HG03342 (cell line): ENCODE measurements around the gene TCTN3.
"Not testable (repeated sequence)": the region's sequence is repeated elsewhere in the genome, so short reads cannot be mapped to it uniquely, and the experiment has no call there.

Experiments used
- ATAC-seq: cut with Tn5 transposase; IDR thresholded peaks from one replicate; pipeline ENCODE4 v1.9.1; 2021; ENCODE audit warnings: mild to moderate bottlenecking, moderate library complexity; ENCODE audit not compliant: unreplicated experiment

Gene TCTN3

DNA sequence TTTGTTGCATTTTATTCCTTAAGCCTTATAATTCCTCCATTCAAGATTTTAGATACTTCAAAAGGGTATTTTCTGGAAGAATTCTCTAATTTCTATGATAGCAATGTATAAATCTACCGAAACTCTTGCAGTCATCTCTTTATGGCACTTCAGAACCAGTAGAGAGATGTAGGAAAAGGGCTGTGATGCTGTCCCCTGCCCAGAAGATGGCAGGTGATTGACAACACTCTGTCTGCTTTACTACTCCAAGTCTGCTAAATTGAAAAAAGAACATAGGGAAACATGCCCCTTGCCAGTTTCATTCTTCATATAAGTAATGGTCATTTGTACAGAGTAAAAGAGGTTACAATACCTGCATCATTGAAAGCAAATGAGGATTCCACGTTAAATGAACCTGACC lies 5.1 kb downstream of the TCTN3 start:
- ATAC-seq, result no peak

DNA sequence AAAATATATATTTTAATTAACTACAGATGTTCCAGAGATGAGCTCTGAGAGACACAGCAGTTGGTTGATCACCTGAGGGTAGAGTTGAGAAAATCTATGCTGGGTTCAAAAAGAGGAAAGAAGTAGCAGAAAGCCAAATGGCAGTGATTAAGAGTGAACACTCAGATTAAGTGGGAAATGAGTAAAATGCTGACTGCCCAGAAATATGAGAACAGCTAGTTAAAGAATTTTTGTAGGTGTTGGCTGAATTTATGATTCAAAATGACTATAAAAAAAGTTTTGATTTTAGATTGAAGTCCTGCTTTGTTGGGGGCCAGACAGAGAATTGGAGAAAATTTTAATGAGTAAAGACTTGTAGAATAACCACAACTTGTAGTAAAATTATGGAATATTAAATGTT lies 9.8 kb downstream of the TCTN3 start:
- ATAC-seq, result no peak

GRCh38 chr10:95675403-95676116 lies 18.2 kb downstream of the TCTN3 start:
- no peak for ATAC-seq

DNA sequence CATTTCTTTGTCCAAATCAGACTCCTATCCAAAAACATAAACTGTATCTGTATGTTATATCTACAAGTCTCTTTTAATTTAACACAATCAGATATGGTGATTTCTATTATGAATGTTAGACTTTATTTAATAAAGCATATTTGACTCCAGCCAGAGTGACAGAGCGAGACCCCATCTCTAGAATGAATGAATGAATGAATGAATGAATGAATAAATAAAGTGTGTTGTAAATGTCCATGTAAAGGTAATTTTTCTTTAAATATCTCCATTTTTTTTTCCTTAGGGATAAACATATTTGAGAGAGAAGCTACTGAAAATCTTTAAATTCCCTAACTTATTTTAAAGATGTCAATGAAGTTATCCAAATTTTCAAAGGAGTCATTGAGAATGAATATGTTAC lies 19.1 kb downstream of the TCTN3 start:
- ATAC-seq, result no peak

GRCh38 chr10:95672641-95673040 lies 21.1 kb downstream of the TCTN3 start:
- not testable (repeated sequence) for ATAC-seq

DNA sequence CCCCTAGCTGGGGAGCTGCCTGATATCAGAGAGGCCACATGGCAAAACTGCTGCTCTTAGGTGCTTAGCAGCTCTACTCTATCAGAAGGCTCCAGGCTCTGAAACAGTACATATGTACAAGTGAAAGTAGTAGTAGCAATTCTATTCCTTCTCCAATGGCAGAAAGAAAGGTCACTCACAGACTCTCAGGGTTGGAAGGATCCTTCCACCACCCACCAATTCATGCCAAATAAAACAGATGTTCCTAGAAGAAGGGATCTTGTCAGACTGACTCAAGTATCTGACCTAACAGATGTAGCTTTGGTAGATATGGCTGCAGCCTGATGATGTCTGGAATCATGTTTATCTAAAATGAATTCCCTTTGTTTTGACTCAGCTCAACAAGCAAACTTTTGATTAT lies 29.2 kb downstream of the TCTN3 start:
- ATAC-seq, result no peak

- ATAC-seq, result no peak
Observed at GRCh38 chr10:95663496-95663895, 30.2 kb downstream of the TCTN3 start.

GRCh38 chr10:95661818-95662217 lies 31.9 kb downstream of the TCTN3 start:
- ATAC-seq, result no peak

DNA sequence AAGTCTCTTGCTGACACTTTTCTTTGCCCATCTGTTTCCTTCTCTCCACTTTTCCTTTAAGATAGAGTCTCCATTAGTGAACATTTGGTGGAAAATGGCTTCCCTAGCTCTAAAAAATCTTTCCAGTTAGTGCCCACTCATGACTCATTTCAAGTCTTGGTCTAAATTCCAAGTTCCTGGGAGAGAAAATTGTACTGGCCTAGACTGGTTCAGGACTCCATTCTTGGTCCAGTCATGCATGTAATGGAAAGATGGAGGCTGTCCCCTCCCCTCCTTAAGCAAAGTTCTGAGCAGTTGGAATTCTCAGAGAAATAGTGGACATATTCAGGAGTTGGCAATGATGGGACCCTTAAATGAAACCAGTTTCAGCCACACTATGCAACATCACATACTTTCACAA lies 33.4 kb downstream of the TCTN3 start:
- ATAC-seq, result no peak

- ATAC-seq, result no peak
Observed at GRCh38 chr10:95657250-95657649, 36.5 kb downstream of the TCTN3 start.

GRCh38 chr10:95656291-95657164 lies 37.2 kb downstream of the TCTN3 start, which contains the start of gene ALDH18A1:
ALDH18A1 (minus strand) TSS chr10:95656711; CDS start chr10:95653377, 3,334 bp downstream.
- ATAC-seq, result peak; percentile 87

DNA sequence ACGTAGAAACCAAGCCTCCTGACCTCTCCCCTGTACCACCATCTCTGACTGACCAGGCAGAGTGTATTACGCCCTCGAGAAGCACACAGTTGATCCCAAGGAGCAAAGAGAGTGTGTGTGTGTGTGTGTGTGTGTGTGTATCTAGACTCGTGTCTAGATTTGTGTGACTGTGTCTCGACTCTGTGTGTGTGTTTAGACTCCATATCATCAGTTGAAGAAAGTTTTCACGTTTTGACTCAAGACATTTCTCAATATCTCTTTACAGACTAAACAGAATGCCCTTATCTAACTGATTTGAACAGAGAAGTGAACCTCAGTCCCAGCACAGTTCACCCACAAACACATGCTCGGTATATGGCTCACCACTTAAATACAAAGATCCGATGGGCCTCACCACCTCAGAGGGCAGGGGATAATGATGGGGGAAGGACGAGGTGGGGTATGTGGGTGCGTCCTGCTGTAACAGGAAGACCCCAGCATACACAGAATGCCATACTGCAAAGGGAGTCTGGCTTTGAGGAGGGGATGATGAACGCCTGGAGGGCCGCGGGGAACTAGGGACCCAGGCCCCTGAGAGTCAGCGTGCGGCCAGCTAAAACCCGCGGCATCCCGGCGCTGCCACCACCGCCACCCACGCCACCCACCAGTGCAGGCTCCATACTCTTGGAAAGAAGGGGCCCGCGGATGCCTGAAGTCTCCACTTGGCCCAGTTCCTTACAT lies 38.0 kb downstream of the TCTN3 start:
- ATAC-seq, result peak; percentile 2

- ATAC-seq, result no peak
Observed at GRCh38 chr10:95653895-95654294, 39.8 kb downstream of the TCTN3 start.

DNA sequence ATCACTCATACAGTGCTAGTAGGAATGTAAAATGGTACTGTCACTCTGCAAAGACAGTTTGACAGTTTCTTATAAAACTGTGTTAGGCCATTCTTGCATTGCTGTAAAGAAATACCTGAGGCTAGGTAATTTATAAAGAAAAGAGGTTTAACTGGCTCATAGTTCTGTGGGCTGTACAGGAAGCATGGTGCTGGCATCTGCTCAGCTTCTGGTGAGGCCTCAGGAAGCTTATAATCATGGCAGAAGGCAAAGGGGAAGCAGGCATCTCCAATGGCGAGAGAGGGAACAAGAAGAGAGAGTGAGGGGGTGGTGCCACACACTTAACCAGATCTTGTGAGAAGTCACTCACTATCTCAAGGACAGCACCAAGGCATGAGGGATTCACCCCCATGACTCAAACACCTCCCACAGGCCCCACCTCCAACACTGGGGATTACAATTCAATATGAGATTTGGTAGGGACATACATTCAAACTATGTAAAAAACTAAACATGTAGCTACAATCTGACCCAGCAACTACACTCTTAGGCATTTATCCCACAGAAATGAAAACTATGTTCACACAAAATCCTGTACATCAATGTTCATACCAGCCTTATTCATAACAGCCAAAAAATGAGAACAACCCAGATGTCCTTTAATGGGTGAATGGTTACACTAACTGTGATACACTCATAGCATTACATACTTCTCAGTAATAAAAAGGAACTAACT lies 42.2 kb downstream of the TCTN3 start:
- ATAC-seq, result no peak

GRCh38 chr10:95650232-95650631 lies 43.5 kb downstream of the TCTN3 start:
- no peak for ATAC-seq

DNA sequence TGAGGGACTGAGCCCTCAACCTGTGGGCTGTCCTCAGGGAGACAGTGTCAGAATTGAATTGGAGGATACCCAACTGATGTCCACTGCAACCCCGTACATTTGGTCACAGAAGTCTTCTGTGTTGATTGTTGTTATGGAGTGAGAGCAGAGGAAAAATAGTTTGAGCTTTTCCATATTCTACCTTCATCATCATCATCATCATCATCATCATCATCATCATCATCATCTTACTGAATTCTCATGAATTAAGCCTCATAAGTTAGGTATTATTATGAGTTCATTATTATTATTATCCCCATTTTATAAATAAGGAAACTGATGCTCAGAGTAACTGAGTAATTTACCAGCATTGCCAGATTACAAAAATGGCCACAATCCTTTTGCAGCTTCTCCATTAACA lies 45.6 kb downstream of the TCTN3 start:
- no peak for ATAC-seq

DNA sequence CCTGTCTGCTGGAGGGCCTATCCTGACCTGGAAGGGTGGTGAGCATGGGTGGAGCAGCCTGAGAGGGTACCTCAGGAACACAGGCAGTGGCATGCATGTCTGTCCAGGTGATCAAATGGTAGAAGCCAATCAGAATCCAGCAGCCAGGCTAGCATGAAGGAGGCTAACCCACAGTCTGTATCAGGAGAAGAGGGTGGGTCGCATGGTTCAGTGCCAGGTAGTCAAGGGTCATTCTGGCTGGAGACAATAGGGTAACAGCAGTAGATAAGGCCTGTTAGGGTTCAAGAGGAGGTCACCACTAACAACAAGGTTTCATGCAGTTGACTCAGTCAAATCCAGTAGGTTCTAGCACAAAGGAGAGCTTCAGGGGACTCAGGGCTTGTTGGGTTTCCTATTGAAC lies 47.6 kb downstream of the TCTN3 start:
- ATAC-seq, result no peak

DNA sequence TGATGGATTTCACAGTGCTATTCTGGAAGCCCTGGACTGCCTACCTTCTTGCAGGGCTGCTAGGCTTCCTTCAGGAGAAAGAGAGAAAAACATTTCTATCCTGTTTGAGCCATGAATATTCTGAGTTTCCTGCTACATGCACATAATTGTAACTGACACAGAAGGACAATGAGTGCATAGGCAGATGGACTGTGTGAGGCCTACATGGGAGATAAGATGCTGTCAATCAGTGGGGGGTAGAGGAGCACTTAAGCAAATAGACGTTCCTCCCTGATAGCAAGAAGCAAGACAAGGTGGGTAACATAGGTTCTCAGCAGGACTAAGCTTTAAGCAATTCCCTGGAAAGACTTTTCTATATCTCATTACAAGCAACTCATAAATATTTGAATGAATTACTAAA lies 48.8 kb downstream of the TCTN3 start:
- ATAC-seq, result no peak

DNA sequence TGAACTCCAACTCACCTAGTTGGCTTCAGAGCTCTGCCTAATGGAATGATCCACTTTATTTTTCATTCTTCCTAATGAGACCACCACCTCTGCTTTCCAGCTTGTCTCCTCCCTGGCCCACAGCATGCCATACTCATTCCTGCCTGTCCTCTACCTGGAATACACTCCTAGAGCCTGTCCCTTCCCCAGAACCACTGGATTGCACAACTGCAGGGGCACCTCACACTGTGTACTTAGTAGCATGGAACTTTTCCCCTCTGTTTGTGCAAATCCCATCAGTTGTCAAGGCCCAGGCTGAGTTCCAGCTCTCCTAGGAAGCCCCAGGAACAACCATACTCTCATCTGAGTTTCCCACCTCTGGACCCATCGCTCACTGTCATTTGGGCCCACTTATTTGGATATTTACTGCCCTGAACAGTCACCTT lies 52.8 kb downstream of the TCTN3 start:
- ATAC-seq, result no peak

GRCh38 chr10:95637911-95638310 lies 55.8 kb downstream of the TCTN3 start:
- ATAC-seq, result no peak

GRCh38 chr10:95637140-95637539 lies 56.6 kb downstream of the TCTN3 start:
- ATAC-seq, result no peak
